Gastroesophageal sphincter (tissue), 4 donors: ENCODE measurements around the gene HTR3C. TPM values are rescaled to one million over a fixed set of nuclear protein-coding genes. Genes with fewer than 3 reads are reported as not detected.

Experiments used
- ATAC-seq: fragments of 150-250 bp; one replicate; pipeline ENCODE4 v1.9.1; 2016; ENCODE audit warnings: mild to moderate bottlenecking, moderate library complexity
- H3K27ac ChIP-seq, 4 donors: fragments of 200-600 bp; sonication (generic) in 3 of 4; 1 replicate in 3 of 4; 2 replicates in 1 of 4; pipeline ENCODE4 v1.5.1; 2016 to 2019
- H3K27me3 ChIP-seq: fragments of 200-600 bp; sonication (generic); one replicate; pipeline ENCODE4 v1.5.1; 2019
- H3K36me3 ChIP-seq, 2 donors: fragments of 200-600 bp; sonication (generic); one replicate each; pipeline ENCODE4 v1.5.1; 2019; ENCODE audit warnings: control low read depth in 1 of 2
- H3K4me1 ChIP-seq, 3 donors: fragments of 200-600 bp; sonication (generic); 1 replicate in 2 of 3; 2 replicates in 1 of 3; pipeline ENCODE4 v1.5.1; 2016 to 2019; ENCODE audit warnings: control low read depth in 2 of 3
- H3K4me3 ChIP-seq, 2 donors: fragments of 200-600 bp; sonication (generic); one replicate each; pipeline ENCODE4 v1.5.1; 2019; ENCODE audit warnings: mild to moderate bottlenecking in 1 of 2, moderate library complexity in 1 of 2
- H3K9me3 ChIP-seq, 3 donors: fragments of 200-600 bp; sonication (generic); one replicate each; pipeline ENCODE4 v1.5.1; 2017 to 2019; ENCODE audit warnings: control low read depth in 2 of 3
- EP300 ChIP-seq: sonication (generic); formaldehyde crosslinking; IDR thresholded peaks from one replicate; pipeline ENCODE4 v1.6.1; 2017; ENCODE audit warnings: antibody characterized with exemption, mild to moderate bottlenecking
- POLR2A ChIP-seq, 2 donors: fragments of 450-650 bp; IDR thresholded peaks; one replicate each; pipeline ENCODE4 v1.6.1; 2017; ENCODE audit warnings: antibody characterized with exemption in 2 of 2, mild to moderate bottlenecking in 2 of 2, moderate library complexity in 1 of 2
- POLR2AphosphoS5 ChIP-seq: sonication (generic); formaldehyde crosslinking; IDR thresholded peaks from one replicate; pipeline ENCODE4 v1.6.1; 2017; ENCODE audit warnings: antibody characterized with exemption
- WGBS, 2 donors: methylation state at CpG; one replicate each; pipeline ENCODE4 v1.1.5; 2018; ENCODE audit warnings: low coverage in 1 of 2; 5-methylcytosine and 5-hydroxymethylcytosine counted together
- small RNA-seq, 4 donors: library from RNA; depleted of rRNA; stranded (forward); fragments of <200 nt; gene quantifications; one replicate each; pipeline ENCODE3, GENCODE V24; 2016
- total RNA-seq, 4 donors: library from RNA; depleted of rRNA; stranded (reverse); fragments of >200 nt; gene quantifications; one replicate each; pipeline ENCODE4 v1.1.0, GENCODE V29; 2016
- TF ChIP-seq, protein P1 (sequence below), 4 experiments: fragments of 200-600 bp in 2 of 4; fragments of 450-650 bp in 2 of 4; sonication (generic) in 1 of 4; IDR thresholded peaks; one replicate each; pipeline ENCODE4 v1.5.1; 2017 to 2019; ENCODE audit warnings: antibody characterized with exemption in 4 of 4, mild to moderate bottlenecking in 2 of 4, moderate library complexity in 2 of 4

HTR3C gene
- total RNA-seq, 4 donors from 2014 or later, result not detected

DNA sequence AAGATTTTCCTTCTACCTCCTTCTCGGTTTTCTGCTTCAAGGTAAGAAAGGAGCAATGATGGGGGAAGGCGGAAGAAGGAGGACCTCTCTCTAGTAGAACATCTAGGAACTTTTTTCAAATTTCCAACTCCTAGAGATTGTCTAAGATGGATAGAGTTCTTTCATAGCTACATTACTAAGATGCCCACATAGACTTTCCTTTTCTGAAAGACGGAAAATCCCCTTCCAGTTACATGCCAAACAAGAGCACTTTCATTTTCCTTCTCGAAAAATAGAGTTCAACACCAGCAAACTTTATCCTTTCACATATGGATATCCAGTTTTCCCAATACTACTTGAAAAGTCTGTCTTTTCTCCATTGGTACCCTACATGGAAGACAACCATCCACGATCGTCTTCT is 44.7 kb downstream of the HTR3C start:
- ATAC-seq, result no peak
- TF ChIP-seq POLR2A (IDR thresholded peaks at IDR 0.05) (no peak), POLR2AphosphoS5 (no peak), EP300 (no peak)
- TF ChIP-seq, protein P1, sequence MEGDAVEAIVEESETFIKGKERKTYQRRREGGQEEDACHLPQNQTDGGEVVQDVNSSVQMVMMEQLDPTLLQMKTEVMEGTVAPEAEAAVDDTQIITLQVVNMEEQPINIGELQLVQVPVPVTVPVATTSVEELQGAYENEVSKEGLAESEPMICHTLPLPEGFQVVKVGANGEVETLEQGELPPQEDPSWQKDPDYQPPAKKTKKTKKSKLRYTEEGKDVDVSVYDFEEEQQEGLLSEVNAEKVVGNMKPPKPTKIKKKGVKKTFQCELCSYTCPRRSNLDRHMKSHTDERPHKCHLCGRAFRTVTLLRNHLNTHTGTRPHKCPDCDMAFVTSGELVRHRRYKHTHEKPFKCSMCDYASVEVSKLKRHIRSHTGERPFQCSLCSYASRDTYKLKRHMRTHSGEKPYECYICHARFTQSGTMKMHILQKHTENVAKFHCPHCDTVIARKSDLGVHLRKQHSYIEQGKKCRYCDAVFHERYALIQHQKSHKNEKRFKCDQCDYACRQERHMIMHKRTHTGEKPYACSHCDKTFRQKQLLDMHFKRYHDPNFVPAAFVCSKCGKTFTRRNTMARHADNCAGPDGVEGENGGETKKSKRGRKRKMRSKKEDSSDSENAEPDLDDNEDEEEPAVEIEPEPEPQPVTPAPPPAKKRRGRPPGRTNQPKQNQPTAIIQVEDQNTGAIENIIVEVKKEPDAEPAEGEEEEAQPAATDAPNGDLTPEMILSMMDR (IDR thresholded peaks at IDR 0.05), result no peak
- no peaks in the 10 kb centered on the region for H3K36me3 ChIP-seq
- 89% methylated on average over 6 of the region's 6 CpGs for WGBS, 2 donors
- peaks cover 0 to 6% (median 0%) of the 10 kb centered on the region in 3 donors for H3K9me3 ChIP-seq
- H3K4me3 ChIP-seq, result no peak overlapping the region
- no peak overlapping the region for H3K27ac ChIP-seq
- no peaks in the 10 kb centered on the region for H3K4me1 ChIP-seq
- peaks cover 6% of the 10 kb centered on the region for H3K27me3 ChIP-seq

DNA sequence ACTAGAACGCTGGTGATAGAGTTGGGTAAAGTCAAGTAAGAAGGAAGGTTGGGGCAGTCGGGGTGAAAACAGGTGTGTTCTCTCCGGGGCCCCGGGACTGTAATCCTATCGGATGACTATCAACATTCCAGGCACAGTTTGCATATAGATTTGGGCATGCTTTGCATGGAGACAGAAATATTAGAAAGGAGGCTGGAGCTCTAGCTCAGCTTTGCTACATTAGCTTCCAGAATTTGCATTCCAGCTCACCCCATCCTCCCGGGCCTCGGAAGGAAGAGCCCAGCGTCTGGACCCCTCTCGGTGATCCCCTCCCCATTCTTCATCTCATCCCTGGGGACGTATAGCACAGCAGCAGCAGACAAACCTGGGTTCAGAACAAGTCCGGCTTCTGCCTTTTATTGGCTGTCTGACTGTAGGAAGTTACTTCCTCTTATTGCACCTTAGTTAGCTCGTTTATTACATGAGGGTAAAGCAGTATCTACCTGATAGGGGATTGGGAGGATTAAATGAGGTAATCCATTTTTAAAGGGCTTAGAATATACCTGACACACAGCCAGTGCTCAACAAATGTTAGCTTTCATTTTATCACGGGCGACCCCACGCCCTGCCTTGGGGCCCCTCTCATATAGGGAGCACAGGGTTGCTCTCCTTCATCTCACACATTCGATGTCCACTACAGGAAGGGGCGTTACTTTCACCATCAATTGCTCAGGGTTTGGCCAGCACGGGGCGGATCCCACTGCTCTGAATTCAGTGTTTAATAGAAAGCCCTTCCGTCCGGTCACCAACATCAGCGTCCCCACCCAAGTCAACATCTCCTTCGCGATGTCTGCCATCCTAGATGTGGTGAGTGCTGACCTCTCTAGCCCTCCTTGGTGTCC is 47.2 kb downstream of the HTR3C start:
- Histone ChIP-seq H3K27ac (no peak overlapping the region), H3K4me3 (no peak overlapping the region), H3K9me3 (no peaks in the 10 kb centered on the region), H3K27me3 (peaks cover 6% of the 10 kb centered on the region), H3K4me1 (no peaks in the 10 kb centered on the region), H3K36me3 (no peaks in the 10 kb centered on the region)
- no peak for TF ChIP-seq EP300
- TF ChIP-seq POLR2A (IDR thresholded peaks at IDR 0.05), result no peak
- TF ChIP-seq, protein P1 (IDR thresholded peaks at IDR 0.05), result no peak
- no peak for TF ChIP-seq POLR2AphosphoS5
- 54 to 60% methylated on average over 13 to 22 of the region's 24 CpGs for WGBS, 2 donors
- ATAC-seq, result no peak

Small RNA genes lying within 50 kb of the gene (small RNA-seq; reads per million reads assigned to genes)
- 0 reads per million in 4 donors for gene RF00019

Other genes with a start within 250 kb of the HTR3C start
- 1 to 10 TPM in 2 of 4 donors, under 1 TPM in 2; 0.35 to 4.9 (median 2.4) TPM for gene MAP6D1, start 227.5 kb upstream of the HTR3C start, total RNA-seq
- gene PARL, start 168.2 kb upstream of the HTR3C start, total RNA-seq, result 10 to 100 TPM; 40.6 to 55.7 (median 54.7) TPM
- 10 to 100 TPM; 16.2 to 25.1 (median 17.5) TPM for gene ABCC5, start 35.2 kb upstream of the HTR3C start, total RNA-seq
- gene HTR3D, start 21.3 kb upstream of the HTR3C start, total RNA-seq, result not detected
- not detected for gene HTR3E, start 44.0 kb downstream of the HTR3C start, total RNA-seq
- gene EIF2B5, start 82.3 kb downstream of the HTR3C start, total RNA-seq, result 10 to 100 TPM; 36.2 to 49.2 (median 44.3) TPM
- 100 to 1,000 TPM in 1 of 4 donors, 10 to 100 TPM in 3; 56.8 to 117 (median 66.4) TPM for gene DVL3, start 102.3 kb downstream of the HTR3C start, total RNA-seq
- gene AP2M1, start 121.8 kb downstream of the HTR3C start, total RNA-seq, result 100 to 1,000 TPM; 234 to 322 (median 288) TPM
- gene ABCF3, start 133.2 kb downstream of the HTR3C start, total RNA-seq, result 10 to 100 TPM; 31.8 to 54.9 (median 39.5) TPM
- under 1 TPM in 2 of 4 donors, not detected in 2; 0.10 to 0.54 TPM for gene VWA5B2, start 176.5 kb downstream of the HTR3C start, total RNA-seq
- 10 to 100 TPM; 30.0 to 62.6 (median 38.6) TPM for gene ALG3, start 195.9 kb downstream of the HTR3C start, total RNA-seq
- 1 to 10 TPM; 1.4 to 3.8 (median 2.2) TPM for gene EEF1AKMT4, start 196.6 kb downstream of the HTR3C start, total RNA-seq
- not detected for gene CAMK2N2, start 208.5 kb downstream of the HTR3C start, total RNA-seq
- under 1 TPM; 0.12 to 0.67 (median 0.52) TPM for gene ECE2, start 223.0 kb downstream of the HTR3C start, total RNA-seq
- gene PSMD2, start 246.2 kb downstream of the HTR3C start, total RNA-seq, result 100 to 1,000 TPM; 225 to 365 (median 273) TPM